HTR-8/SVneo (cell line): ENCODE data around the gene KLHL21.

Experiments used
- DNase-seq: peaks from one replicate; pipeline ENCODE4 v3.0.0; 2011; ENCODE audit warnings: low spot score, mixed read lengths; ENCODE audit not compliant: insufficient read length
- FAIRE-seq: peaks from 2 replicates; lab custom pipeline; 2011; peaks lifted over from hg19 to GRCh38; lab: Jason Lieb, UNC

KLHL21 gene

DNA sequence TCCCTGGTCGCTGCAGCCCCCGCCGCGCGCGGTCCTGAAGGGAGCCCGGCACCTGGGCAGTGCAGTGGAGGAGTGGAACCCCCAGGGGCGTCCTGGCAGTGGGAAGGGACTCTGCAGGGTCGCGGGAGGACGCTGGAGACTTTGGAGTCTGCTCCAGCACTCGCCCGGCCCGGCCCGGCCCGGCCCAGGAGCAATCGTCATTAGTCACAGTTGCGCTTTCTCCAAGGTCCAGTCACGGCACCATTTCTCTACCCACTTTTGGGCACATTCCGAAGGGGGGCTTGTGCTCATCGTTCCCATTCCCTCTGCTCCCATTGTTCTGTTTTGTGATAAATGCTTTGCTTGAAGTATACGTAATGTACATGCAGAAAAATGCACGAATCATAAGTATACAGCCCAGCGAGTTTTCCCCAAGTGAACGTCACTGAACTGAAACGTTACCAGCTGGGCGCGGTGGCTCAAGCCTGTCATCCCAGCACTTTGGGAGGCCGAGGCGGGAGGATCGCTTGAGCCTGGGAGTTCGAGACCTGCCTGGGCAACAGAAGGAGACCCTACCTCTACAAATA, 23.0 kb upstream of the KLHL21 start:
- FAIRE-seq = peak; percentile 16
- DNase-seq = peak; percentile 17

- DNase-seq = peak; percentile 86
- peak; percentile 96 for FAIRE-seq
Measured at GRCh38 chr1:6624710-6625583, 22.3 kb upstream of the KLHL21 start, which contains the start of gene THAP3. Gene THAP3 (plus strand): TSS chr1:6624868. CDS start chr1:6625219, 351 bp downstream.

GRCh38 chr1:6623269-6623965, 20.7 kb upstream of the KLHL21 start:
- DNase-seq = no peak
- FAIRE-seq = no peak

DNA sequence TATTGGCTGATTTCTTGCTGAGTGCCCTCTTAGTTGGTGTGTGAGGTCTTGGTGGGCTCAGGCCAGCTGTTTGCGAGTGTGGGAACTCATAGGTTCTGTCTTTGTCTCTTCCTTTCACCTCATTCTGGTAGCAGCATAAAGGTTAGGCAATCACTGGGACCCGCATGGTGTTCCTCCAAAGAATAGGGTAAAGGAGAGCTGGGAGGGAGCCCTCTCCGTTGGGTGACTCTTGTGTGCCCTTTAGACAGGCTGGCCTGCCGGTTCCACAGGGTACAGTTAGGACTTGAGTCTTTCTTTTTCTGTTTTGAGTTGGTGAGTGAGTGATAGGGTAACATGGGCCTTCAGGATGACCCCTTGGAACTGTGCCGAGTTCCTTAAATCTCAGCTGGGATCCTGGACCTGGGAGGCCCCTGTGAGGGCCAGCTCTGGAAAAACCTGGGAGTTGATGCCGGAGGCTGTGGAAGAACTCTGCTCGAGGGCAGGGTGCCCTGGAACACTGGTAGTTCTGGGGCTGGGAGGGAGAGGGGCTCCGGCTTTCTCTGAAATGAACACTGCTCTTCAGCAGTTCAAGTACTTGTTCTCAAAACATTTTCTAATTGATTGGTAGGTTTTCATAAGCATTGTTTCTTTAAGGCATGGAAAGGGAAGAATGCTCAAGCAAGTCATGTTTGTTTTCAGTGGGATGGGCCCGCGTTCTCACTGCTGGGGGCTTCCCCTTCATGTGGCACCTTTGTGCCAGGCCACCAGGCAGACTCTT, 19.9 kb upstream of the KLHL21 start:
- FAIRE-seq = no peak
- DNase-seq = no peak

GRCh38 chr1:6621429-6622391, 19.0 kb upstream of the KLHL21 start:
- FAIRE-seq (no peak), DNase-seq (no peak)

DNA sequence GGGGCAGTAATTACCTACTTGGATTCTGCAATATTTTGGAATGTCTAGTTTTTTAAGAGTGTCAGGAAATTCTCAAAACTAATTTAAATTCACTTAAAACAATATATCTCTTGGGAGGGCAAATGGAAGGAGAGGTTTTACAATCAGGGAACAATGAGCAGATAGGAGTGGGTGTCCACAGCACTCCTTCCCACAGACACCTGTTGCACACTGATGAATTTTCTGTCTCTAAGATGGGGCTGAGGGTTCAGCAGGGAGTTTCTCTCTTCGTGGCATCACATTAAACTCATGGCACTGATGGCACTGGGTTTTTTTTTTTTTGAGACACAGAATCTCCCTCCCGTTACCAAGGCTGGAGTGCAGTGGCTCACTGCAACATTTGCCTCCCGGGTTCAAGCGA, 16.4 kb upstream of the KLHL21 start:
- FAIRE-seq (no peak), DNase-seq (no peak)

DNA sequence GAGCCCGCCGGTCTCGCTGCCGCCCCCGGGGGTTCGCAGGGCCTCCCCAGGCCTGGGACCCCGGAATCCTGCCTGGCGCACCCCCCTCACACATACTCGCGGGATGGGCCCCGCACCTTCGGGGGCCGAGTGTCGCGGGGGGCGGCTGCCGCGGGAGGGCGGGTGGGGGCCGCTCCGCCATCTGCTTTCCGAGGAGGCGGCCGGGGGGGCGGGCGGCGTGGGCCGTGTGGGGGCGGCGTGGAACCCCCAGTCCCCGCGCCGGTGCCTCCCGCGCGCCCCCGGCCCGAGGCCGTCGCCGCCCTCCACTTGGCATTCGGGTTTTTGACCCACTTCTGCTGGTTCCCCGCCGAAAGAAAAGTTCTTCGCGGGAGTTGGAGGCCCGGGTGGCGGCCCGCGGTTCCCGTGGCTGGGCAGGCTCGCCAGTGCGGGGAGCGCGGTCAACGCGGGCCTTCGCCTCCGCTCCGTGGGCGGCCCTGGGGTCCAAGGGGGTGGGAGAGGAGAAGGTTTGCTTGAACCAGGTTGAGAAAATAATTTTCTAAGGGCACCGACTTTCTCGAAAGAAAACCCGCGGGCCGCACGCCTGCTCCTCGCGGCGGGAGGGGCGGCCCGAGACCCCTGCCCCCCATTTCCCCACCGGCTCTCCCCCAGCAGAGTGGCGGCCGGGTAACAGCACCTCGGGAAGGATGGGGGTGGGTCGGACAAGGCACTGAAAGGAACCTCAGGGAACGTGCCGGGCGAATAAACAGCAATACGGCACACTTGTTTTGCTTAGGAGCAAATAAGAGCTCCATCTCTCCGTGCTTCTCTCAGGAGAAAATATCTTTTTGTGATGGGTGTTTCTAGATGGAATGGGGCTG, 12.5 kb upstream of the KLHL21 start:
- no peak for DNase-seq
- no peak for FAIRE-seq

DNA sequence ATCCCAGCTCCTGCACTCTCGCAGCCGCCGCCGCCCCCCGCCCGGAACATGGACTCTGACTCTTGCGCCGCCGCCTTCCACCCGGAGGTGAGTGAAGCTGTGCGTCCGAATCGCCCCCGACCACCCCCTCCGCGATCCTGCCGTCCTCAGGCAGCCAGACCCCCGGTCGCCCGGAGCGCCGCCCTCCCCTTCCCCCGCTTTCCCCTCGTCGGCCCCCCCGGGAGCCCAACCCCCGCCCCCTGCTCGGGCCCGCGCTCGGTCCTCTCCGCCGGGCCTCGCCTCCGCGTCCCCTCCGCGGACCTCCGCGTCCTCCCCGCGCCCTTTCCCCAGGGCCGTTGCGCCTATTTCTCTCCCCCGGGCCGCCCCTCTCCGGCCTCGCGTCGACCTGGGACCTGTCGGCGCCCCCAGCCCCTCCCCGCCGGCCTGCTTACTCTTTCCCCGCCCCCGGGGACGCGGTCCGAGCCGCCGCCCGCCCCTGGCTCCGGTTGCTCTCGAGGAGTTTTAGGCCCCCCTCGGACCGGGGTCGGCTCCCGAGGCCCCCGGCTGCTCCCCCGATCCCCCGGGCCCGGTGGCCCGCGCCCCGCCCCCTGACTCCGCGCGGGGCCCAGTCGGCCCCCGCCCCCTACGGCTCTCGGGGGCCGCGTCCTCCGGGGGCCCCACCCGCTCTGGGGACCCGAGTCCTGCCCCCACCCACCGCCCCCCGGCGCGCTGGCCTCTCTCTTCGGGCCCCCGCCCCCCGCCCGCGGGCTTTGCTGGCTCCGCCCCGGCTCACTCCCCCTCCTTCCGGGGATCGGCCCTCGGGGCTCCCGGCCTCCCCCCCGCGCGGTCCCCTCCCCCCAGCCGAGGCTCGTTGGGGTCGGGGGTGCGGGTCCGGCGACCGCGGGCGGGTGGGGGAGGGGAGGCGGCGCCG, 11.6 kb upstream of the KLHL21 start:
- FAIRE-seq (no peak), DNase-seq (peak; percentile 62)

GRCh38 chr1:6613361-6614018, 10.8 kb upstream of the KLHL21 start, which contains the start of gene PHF13:
Gene PHF13 (plus strand): TSS chr1:6613731. CDS start chr1:6614067, 336 bp downstream.
- DNase-seq (peak; percentile 92), FAIRE-seq (peak; percentile 26)

GRCh38 chr1:6612641-6613360, 10.1 kb upstream of the KLHL21 start:
- FAIRE-seq (no peak), DNase-seq (peak; percentile 49)

DNA sequence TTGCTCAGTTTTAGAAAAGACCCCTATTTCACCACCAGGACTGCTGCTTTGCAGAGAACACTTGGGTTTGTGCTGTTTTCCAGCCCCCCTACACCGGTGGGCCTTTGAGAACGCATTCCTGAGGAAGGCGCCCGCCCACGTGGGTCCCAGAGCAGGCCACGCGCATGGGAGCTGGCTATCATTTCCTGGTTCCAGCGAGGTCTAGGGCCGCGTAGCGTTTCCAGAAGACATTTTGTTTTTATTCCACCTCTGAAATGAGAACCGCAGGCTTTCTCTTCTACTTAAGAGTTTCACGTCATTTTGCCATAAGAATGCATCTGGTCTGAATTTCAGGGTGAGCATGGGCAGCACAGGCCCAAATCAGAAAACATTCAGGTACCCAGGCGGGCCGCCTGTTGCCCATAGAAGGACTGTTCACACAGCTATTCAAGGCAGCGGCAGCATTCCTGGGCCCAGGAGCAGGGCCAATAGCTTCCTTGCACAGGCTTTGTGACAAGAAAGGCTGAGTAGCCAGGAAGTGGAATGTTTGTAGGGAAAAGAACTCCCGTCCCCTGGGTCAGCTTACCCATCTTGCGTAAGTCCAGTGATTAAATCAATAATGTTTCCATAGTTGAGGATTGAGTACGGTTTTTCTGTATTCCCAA, 1.4 kb upstream of the KLHL21 start:
- DNase-seq = peak; percentile 19
- FAIRE-seq = no peak

DNA sequence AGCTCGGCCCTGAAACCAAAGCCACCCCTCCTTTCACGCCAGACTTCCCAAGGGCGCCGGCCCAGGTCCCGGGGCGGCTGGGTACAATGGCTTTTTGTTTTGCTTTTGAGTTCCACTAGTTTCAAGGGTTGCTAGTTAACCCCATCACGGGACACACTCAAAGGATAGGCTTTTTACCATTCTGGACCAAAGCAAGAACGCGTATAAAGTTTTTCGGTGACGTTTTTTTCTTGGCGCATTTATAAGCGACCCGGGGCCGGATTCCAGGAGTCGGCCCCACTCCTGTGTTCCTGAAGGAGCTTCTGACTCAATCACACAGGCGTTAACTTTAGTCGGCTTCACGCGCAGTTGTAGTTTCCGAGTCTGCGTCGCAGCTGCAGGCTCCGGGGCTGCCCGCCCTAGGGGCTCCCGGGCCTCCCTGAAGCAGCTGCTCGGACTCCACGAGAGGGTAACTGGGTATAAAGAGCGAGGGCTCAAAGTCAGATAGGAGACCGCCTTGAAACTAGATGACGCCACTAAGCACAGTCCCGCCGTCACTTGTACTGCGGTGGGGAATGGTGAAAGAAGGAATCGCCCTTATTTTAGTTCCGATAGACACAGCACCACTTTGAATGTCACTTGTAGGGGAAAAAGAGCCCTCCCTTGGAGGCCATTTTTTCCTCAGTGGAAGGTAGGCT, 707 bp upstream of the KLHL21 start:
- no peak for FAIRE-seq
- no peak for DNase-seq

GRCh38 chr1:6601923-6602668, 573 bp downstream of the KLHL21 start:
- FAIRE-seq (peak; percentile 33), DNase-seq (no peak)
